ENCODE data around the gene KRTAP12-3.
"Not testable (repeated sequence)": the region's sequence is repeated elsewhere in the genome, so short reads cannot be mapped to it uniquely, and the experiment has no call there.

Gene KRTAP12-3, protein sequence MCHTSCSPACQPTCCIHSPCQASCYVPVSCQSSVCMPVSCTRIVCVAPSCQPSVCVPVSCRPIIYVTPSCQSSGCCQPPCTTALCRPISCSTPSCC

DNA sequence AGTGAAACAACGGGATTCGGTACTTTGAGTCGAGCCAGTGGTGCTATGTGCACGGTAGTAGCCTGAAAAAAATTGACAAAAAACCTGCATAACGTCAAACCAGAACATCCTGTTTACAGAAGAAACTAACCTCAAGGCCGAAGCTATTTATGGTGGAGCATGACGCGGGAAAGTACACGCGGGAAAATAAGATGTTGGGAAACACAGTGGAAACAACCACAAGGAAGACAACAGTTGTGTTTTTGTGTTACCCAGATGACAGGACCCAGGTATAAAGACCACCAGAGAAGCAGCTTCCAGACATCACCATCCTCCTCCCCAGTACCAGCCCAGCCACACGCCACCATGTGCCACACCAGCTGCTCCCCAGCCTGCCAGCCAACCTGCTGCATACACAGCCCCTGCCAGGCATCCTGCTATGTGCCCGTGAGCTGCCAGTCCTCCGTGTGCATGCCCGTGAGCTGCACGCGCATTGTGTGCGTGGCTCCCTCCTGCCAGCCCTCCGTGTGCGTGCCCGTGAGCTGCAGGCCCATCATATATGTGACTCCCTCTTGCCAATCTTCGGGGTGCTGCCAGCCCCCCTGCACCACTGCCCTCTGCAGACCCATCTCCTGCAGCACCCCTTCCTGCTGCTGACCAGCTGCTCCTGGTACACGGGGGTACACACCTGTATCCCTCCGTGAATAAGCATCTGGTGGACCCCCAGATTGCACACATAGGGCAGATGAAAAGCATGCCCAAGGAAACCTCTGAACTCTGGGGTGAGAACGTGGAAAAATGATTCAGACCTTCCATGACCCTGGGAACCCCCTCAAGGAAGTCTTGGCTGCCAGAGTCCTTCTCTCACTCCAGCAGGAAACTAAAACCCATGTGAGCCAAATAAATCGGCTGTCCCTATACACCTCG lies at the start of gene KRTAP12-3:
Gene KRTAP12-3 (plus strand): TSS at position 298 of the 906 bp plus-strand sequence. CDS start 48 bp downstream, at position 346.
- DNase-seq = no peak

DNA sequence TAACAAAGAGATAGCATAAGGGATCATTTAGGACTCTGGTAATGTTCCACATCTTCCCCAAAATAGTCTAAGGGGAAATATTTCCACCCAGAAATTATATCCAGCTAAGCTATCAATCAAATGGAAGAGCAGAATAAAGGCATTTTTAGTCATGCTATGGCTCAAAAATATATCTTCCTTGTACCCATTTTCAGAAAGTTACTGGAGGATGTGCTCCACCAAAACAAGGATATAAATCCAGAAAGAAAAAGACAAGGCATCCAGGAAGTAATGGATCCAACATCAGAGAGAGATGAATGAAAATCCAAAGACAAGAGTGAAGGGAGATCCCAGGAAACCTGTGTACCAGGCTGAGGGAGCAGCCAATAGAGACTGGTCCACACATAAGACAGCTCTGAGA lies 48.5 kb upstream of the KRTAP12-3 start:
- no peak for DNase-seq

DNA sequence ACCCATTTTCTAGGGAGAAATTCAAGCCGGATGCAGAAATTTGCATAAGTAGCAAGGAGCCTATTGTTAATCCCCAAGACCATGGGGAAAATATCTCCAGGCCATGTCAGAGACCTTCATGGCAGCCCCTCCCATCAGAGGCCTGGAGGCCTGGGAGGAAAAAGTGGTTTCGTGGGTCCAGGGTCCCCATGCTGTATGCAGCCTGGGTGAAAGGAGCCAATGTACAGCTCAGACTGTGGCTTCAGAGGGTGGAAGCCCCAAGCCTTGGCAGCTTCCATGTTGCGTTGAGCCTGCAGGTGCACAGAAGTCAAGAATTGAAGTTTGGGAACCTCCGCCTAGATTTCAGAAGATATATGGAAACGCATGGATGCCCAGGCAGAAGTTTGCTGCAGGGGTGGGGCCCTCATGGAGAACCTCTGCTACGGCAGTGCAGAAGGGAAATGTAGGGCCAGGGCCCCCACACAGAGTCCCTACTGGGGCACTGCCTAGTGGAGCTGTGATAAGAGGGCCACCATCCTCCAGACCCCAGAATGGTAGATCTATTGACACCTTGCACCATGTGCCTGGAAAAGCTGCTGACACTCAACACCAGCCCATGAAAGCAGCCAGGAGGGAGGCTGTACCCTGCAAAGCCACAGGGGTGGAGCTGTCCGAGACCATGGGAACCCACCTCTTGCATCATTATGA lies 47.4 kb upstream of the KRTAP12-3 start:
- not testable (repeated sequence) for DNase-seq

DNA sequence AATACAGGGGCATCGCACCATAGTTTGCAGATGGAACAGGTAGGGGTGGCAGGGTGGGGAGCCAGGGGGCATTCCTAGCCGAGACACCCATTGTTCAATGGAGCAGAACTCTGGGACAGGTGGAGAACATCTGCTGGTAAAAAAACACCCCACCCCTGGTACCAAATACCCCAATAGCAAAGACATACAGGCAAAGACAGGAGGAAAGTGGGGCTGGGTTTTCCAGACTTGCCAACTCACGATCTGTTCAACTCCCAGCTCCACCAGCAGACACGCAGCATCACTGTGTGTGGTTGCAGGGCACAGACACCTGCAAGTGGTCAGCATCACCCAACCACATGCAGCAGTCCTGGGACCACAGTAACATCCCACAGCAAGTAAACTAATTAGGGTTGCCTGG lies 46.2 kb upstream of the KRTAP12-3 start:
- no peak for DNase-seq

DNA sequence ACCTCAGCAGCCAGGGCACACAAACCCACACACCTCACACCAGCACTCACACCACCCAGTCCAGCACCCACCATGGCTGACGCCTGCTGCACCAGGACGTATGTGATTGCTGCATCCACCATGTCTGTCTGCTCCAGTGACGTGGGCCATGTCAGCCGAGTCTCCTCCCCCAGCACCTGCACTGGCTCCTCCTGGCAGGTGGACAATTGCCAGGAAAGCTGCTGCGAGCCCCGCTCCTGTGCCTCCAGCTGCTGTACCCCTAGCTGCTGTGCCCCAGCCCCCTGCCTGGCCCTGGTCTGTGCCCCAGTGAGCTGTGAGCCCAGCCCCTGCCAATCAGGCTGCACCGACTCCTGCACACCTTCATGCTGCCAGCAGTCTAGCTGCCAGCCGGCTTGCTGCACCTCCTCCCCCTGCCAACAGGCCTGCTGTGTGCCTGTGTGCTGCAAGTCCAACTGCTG lies 45.7 kb upstream of the KRTAP12-3 start, which contains the start of gene KRTAP10-8:
Gene KRTAP10-8 (plus strand): TSS at position 51 of the 458 bp plus-strand sequence. CDS start 22 bp downstream, at position 73.
- no peak for DNase-seq

DNA sequence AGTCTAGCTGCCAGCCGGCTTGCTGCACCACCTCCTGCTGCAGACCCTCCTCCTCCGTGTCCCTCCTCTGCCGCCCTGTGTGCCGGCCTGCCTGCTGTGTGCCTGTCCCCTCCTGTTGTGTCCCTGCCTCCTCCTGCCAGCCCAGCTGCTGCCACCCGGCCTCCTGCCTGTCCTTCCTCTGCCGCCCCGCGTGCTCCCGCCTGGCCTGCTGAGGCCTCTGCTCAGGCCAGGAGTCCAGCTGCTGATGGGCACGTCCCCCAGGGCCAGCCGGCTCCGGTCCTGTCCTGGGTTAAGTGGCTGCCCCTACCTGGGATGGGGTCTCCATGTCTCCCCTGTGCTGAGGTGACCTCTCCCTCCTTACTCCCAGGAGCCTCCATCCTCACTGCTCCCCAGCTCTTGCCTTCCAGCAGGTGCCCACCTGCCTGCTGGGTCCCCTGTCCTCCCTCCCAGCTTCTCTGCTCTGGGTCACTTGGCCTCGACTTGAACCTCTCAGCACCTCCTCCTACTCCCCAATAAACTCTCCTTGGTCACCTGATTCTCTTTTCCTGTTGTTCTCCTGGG lies 45.0 kb upstream of the KRTAP12-3 start:
- DNase-seq = no peak

DNA sequence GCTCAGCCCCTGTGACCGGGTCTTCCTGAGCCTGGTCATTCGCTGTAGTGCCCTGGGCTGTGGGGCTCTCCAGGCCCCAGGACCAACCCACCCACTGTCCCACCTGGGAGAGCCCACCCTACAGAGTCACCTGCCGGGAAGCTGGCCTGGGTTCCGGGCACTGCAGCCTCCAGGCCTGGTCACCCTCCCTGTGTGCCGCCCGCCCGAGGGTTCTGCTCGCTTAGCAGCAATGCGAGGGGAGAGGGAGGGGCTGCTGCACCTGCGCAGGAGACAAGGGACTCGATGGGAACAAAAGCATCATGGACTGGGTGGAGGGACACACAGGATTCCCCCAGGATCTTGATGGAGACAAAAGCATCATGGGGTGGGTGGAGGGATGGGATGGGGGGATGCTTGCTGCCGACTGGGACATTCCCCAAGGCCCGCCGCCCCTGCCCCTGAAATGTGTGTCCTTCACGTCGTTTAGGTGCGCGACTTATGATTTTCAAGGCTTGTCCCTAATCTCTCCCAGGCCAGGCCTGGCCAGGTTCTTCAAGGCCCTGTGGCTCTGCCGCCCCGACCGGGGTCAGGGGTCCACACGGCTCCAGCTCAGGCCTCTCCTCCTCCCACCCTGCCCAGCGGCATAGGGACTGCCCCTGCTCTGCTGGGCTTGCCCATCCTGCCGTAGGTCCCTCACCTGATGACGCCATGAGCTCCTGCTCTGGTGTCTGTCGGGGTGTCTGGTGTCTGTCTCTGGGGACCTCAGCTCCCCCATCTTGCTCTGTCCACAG lies 44.2 kb upstream of the KRTAP12-3 start:
- DNase-seq = no peak

DNA sequence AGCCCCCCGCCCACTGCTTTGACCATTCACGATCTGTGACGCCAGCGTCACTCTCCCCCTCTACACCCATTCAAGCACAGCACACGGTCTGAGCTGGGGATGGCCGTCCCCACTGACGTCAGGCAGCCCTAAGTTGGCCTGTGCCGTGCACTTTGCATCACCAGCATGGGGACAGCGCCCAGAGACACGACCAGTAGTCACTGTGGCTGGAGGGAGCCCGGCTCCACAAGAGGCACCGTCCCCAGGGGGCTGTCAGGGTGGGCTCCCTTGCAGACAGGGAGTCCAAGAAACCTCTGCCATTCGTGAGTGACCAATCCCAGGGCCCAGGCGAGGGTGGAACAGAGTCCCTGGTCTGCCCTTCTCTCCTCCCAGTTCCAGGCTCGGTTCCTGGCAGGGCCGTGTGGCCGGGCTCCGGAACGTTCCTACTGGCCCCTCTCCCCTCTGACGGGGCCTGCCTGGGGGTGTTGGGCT lies 43.5 kb upstream of the KRTAP12-3 start:
- DNase-seq = no peak

DNA sequence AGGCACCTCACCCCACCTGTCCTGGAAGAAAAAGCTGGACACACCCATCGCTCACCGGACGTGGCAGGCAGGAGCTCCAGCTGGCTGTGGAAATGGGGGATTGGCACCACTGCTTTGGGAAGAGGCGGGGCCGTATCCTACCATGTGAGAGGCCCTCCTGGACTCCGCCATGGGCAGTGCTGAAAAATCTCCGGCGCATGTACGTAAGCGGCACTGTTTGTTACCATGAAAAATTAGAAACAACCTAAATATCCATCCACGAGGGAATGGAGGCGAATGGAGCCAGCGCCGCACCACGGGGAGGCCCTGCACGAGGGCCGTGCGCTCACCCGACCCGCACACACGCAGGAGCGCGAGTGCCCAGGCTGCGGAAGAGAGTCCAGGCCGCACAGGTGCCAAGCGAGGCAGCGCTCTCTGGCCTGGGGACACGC lies 42.8 kb upstream of the KRTAP12-3 start:
- DNase-seq = no peak

DNA sequence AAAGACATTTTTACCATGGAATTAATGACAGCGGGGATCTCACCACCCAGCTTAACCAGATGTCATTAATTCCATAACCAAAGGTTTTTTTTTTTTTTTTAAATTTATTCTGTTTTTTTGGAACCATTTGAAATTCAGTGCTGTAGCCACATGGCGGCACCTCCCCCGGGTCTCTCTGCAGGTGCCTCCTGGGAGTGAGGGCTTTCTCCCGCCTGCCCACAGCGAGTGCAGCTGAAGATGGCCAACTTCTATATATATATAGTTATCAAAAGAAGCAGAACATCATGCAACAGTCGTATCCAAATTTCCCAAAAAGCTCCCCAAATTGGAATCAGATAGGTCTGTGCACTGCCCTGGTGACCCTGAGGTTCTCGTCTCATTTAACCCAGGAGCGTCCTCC lies 42.3 kb upstream of the KRTAP12-3 start:
- DNase-seq = no peak

DNA sequence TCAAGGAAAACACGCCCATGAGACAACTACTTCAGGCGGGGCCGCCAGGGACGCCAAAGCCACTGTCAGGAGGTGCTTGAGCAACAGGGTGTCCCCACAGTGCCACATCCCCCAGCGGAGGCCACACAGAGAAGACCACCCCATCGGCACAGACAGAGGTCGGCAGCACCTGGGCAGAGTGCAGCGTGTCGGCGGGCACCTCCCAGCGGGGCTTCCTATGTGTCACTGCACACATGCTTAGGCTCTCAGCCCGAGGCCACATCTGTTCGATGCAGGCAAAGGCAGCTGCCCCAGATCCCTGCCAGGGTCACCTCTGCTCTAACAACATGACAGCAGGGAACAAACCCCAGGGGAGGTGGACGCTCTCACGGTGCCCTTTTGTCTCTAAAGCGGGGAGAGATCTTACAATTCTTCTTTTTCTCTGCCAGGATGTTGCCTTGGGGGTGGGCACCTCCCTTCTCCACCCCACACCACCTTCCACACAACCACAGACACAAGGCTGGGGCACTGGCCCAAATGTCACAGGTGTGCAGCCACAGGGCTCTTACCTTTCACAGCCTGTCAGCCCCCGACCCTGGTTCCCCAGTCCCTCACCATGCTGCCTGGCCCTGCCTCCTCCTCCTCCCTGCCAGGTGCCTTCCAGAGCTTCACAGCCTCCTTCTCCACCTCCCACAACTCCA lies 41.7 kb upstream of the KRTAP12-3 start:
- DNase-seq = no peak

DNA sequence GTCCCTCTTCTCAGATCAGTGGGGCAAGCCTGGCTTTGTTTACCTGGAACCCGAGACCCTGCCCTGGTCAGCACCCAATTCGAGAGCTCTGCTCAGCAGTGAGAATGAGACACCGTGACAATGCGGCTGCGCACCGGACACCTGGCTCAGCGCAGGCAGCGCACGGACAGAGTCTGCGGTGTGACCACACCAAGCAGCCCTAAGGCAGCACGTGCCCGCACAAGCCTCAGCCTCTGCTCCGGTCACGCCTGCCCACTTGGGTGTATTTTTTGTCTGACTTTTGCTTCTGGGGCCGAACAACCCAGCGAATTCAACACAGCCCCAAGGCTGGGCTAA lies 41.2 kb upstream of the KRTAP12-3 start:
- no peak for DNase-seq

DNA sequence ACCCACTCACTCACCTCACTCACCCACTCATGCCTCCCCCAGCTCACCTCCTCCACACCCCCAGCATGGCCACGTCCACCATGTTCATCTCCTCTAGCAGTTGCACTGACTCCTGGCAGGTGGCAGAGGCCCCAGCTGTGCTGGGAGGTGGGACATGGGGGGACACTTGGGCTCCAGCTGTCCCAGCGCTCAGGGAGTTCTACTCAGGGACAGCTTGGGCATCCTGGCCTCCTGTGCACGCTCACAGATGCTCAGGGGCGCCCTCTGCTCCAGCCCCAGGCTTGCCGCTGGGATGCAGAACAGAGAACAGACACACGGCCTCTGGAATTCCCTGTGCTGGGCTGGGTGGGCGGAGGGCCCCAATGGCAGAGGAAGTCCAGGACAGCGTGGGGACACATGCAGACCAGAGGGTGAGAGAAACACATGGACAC lies 40.6 kb upstream of the KRTAP12-3 start:
- no peak for DNase-seq

DNA sequence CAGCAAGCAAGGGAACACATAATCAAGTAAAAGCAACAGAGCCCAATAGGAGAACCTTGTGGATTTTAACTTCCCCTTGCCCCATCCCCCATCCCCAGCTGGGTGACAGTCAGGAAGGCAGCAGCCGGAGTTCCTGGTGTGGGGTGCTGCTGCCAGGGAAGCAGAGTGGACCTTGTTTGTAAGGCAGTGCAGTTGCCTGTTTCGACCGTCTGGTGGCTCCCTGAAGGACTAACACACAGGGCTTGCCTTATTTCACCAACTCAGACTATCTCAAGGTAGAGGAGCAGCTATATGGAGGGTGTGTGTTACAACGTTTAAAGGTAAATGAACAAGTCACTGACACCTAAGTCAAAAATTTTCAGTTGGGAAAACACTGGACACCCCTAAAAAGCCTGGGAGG lies 39.2 kb upstream of the KRTAP12-3 start:
- no peak for DNase-seq

DNA sequence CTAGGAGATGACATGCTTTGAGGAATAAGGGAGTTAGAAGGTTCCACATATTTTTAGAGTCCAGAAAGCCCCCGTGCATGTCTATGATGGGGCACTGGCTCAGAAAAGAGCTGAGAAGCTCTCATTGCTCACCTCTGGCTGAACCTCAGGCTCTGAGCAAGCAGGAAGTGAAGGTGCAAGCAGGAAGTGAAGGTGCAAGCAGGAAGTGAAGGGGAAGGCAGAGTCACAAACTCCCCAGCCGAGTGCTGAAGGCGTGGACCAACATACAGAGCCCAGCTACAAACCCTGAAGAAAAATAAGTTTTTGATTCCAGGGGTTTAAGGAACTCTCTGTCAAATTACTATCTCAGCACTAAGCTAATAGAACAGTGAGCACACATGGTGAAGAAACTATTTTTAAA lies 38.8 kb upstream of the KRTAP12-3 start:
- DNase-seq = peak; percentile 77

DNA sequence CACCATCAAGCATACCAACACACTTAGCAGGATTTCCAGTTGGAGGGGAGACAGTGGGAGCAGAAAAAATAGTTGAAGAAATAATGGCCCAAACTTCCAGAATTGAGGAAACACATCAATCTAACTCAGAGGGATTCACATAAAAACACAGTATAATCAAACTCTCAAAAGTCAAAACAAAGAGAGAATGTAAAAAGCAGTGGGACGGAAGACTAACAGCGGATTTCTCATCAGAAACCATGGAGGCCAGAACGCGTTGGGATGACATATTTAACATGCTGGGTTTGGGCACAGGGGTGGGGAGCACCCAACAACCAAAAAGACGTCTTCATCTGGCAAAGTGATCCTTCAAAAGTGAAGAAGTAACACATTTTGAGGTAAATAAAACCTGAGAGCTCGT lies 37.8 kb upstream of the KRTAP12-3 start:
- DNase-seq = no peak

DNA sequence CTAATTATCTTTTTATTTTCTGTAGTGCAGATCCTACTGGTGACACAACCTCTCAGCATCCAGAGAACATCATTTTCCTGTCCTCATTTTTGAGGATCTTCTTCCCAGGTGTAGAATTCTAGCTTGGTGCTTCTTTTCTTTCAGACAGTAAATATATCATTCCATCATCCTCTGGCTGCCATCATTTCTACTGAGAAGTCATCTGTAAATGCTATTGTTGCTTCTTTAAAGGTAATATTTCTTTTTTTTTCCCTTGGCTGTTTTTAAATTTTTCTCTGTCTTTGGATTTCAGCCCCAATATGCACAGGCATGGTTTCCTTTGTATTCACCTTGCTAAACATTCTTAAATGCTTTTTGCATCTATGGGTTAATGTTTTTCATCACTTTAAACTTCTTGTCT lies 34.2 kb upstream of the KRTAP12-3 start:
- no peak for DNase-seq

DNA sequence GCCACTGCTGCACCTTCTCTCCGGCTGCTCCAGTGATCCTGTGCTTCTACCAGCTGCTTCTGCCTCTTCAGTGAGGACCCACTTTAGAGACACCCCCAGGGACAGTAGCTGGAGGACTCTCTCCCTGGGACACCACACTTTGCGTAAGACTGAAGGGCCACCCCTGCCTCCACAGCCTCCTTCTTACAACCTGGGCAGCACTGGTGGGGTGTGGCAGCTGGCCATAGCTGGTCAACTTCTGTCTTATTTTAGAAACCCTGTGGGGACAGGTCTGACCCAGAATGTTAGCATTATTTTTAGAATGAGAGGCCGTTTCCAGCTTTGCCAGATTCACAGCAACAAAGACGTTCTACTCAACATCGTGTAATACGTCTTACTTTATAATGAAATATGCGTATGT lies 32.0 kb upstream of the KRTAP12-3 start:
- DNase-seq = no peak

DNA sequence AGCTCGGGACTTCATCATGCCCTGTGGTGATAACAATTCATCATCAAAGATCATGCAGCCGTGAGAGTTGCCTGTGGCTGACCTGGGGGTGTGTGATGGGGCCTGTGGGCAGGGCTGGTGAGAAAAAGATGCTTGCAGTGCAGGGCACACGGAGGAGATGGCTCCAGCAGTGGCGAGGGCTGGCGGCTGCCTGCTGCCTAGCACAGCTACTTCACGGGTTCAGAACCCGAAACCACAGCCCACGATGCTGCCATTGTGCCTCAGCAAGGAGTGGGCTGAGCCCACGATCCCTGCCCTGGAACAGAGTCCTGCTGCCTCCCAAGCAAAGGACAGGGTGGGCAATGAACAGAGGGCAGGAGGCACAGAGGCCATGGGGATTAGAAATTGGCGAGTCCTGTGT lies 31.5 kb upstream of the KRTAP12-3 start:
- DNase-seq = no peak

DNA sequence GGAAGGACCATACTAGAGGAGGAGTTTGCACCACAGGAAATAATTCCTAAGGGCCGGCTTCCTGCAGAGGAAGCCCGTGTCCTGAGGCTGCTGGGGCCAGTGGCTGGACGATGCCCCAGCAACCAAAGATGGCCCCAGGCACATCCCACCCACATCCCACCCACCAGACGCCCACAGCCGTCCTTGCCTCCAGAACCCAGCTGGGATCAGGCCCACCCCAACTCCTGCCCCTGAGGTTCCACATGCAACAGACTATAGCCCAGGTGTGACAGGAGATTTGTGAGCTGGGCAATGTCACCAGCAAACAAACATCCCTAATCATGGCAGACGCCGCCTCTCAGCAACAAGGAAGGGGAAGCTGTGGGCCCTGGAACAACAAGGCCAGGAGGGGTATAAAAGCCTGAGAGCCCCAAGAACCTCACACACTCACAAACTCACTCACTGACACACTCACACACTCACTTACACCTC lies 31.0 kb upstream of the KRTAP12-3 start, which contains the start of gene KRTAP10-9:
Gene KRTAP10-9 (plus strand): TSS at position 421 of the 471 bp plus-strand sequence. CDS start 79 bp downstream, outside the sequence.
- DNase-seq = no peak

DNA sequence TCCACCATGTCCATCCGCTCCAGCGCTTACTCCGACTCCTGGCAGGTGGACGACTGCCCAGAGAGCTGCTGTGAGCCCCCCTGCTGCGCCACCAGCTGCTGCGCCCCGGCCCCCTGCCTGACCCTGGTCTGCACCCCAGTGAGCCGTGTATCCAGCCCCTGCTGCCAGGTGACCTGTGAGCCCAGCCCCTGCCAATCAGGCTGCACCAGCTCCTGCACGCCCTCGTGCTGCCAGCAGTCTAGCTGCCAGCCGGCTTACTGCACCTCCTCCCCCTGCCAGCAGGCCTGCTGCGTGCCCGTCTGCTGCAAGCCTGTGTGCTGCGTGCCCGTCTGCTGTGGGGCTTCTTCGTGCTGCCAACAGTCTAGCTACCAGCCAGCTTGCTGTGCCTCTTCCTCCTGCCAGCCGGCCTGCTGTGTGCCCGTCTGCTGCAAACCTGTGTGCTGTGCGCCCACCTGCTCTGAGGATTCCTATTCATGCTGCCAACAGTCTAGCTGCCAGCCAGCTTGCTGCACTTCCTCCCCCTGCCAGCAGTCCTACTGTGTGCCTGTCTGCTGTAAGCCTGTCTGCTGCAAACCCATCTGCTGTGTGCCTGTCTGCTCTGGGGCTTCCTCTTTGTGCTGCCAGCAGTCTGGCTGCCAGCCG lies 30.4 kb upstream of the KRTAP12-3 start:
- not testable (repeated sequence) for DNase-seq
